SK-N-SH (cell line): Measurements from ENCODE around the gene ROBO1. TPM values are rescaled to one million over a fixed set of nuclear protein-coding genes. Genes with fewer than 3 reads are reported as not detected.

Experiments
- CTCF ChIA-PET: fragments of 300-600, 350-600 bp; formaldehyde crosslinking; extraction: SDS; loops from one replicate; lab custom pipeline; 2021; lab: Yijun Ruan, JAX
- POLR2A ChIA-PET: fragments of 350-600 bp; sonication (Branson Sonifier 250); formaldehyde crosslinking; extraction: SDS; loops from one replicate; lab custom pipeline; 2020; ENCODE audit warnings: antibody characterized with exemption, inconsistent platforms; lab: Yijun Ruan, JAX
- DNase-seq: peaks from one replicate; pipeline ENCODE4 v3.0.0; 2012
- H2AFZ ChIP-seq: fragments of 200-600 bp; sonication (generic); 2 replicates; pipeline ENCODE4 v1.8.1; 2016; ENCODE audit warnings: antibody characterized with exemption, mild to moderate bottlenecking, low read depth
- H3F3A ChIP-seq: fragments of 200-600 bp; sonication (generic); replicated peaks from 2 replicates; pipeline ENCODE3; 2016; ENCODE audit warnings: antibody characterized with exemption, mild to moderate bottlenecking; ENCODE audit not compliant: insufficient read depth
- H3K27ac ChIP-seq, 2 experiments: fragments of 200-500 bp in 1 of 2; fragments of 200-600 bp in 1 of 2; sonication (Bioruptor generic) in 1 of 2; sonication (generic), shearing (Covaris generic) in 1 of 2; 2 replicates each; pipeline versions ENCODE4 v1.5.1 to v1.6.1; 2014 to 2016; ENCODE audit warnings: low read depth in 2 of 2, inconsistent platforms in 1 of 2, low read length in 1 of 2, mild to moderate bottlenecking in 1 of 2, mixed read lengths in 1 of 2
- H3K27me3 ChIP-seq: fragments of 200-600 bp; sonication (generic), shearing (Covaris generic); 2 replicates; pipeline ENCODE4 v1.6.1; 2016; ENCODE audit warnings: mixed run types; ENCODE audit not compliant: insufficient read depth
- H3K36me3 ChIP-seq, 2 experiments: fragments of 200-500 bp in 1 of 2; fragments of 200-600 bp in 1 of 2; sonication (Bioruptor generic) in 1 of 2; sonication (generic) in 1 of 2; replicated peaks in 1 of 2; 2 replicates each; pipeline versions ENCODE3 to v1.5.1; 2014 to 2016; ENCODE audit warnings: low read length in 1 of 2, mild to moderate bottlenecking in 1 of 2; ENCODE audit not compliant: insufficient read depth in 2 of 2, control insufficient read depth in 1 of 2
- H3K4me1 ChIP-seq, 2 experiments: fragments of 200-500 bp in 1 of 2; fragments of 200-600 bp in 1 of 2; sonication (Bioruptor generic) in 1 of 2; sonication (generic), shearing (Covaris generic) in 1 of 2; 2 replicates each; pipeline versions ENCODE4 v1.5.1 to v1.6.1; 2014 to 2016; ENCODE audit warnings: low read depth in 1 of 2, low read length in 1 of 2, mixed run types in 1 of 2; ENCODE audit not compliant: insufficient read depth in 2 of 2, control insufficient read depth in 1 of 2
- H3K4me2 ChIP-seq: fragments of 200-600 bp; sonication (generic), shearing (Covaris generic); 2 replicates; pipeline ENCODE4 v1.6.1; 2017; ENCODE audit warnings: mixed run types
- H3K4me3 ChIP-seq, 2 experiments: fragments of 200-500 bp in 1 of 2; fragments of 200-600 bp in 1 of 2; sonication (Bioruptor generic) in 1 of 2; sonication (generic), shearing (Covaris generic) in 1 of 2; 2 replicates each; pipeline versions ENCODE4 v1.5.1 to v1.8.1; 2014 to 2016; ENCODE audit warnings: low read depth in 2 of 2, inconsistent platforms in 1 of 2, low read length in 1 of 2, mild to moderate bottlenecking in 1 of 2, mixed read lengths in 1 of 2, moderate library complexity in 1 of 2
- H3K79me2 ChIP-seq: fragments of 200-600 bp; sonication (generic); 2 replicates; pipeline ENCODE4 v1.8.1; 2017; ENCODE audit warnings: mild to moderate bottlenecking; ENCODE audit not compliant: insufficient read depth
- H3K9ac ChIP-seq: fragments of 200-600 bp; sonication (generic); 2 replicates; pipeline ENCODE4 v1.6.1; 2017; ENCODE audit warnings: mixed run types
- H3K9me2 ChIP-seq: fragments of 200-600 bp; sonication (generic); 2 replicates; pipeline ENCODE4 v1.6.1; 2017; ENCODE audit warnings: mixed run types
- H3K9me3 ChIP-seq: fragments of 200-600 bp; sonication (generic); 2 replicates; pipeline ENCODE4 v1.6.1; 2017; ENCODE audit warnings: mixed run types, mild to moderate bottlenecking, moderate library complexity
- H4K20me1 ChIP-seq: fragments of 200-600 bp; sonication (generic); 2 replicates; pipeline ENCODE4 v1.6.1; 2017; ENCODE audit warnings: mild to moderate bottlenecking, mixed run types; ENCODE audit not compliant: insufficient read depth
- CHD2 ChIP-seq: fragments of 150-350 bp; IDR thresholded peaks from 2 replicates; pipeline ENCODE4 v1.6.1; 2018; ENCODE audit warnings: low read length; ENCODE audit not compliant: partially characterized antibody
- ELF1 ChIP-seq: IDR thresholded peaks from 2 replicates; pipeline ENCODE4 v1.4.0; 2012
- GATA2 ChIP-seq: sonication (generic); formaldehyde crosslinking; IDR thresholded peaks from 2 replicates; pipeline ENCODE4 v1.5.0; 2020; ENCODE audit warnings: mild to moderate bottlenecking, missing genetic modification reagents
- RAD21 ChIP-seq: IDR thresholded peaks from 2 replicates; pipeline ENCODE4 v1.6.1; 2012; ENCODE audit warnings: mild to moderate bottlenecking, low read length
- RFX5 ChIP-seq: IDR thresholded peaks from 2 replicates; pipeline ENCODE4 v1.6.1; 2012; ENCODE audit warnings: mild to moderate bottlenecking, improper control_type of control experiment, low read length
- SMC3 ChIP-seq: IDR thresholded peaks from 2 replicates; pipeline ENCODE4 v1.6.1; 2012; ENCODE audit warnings: low read depth, low read length, improper control_type of control experiment
- WGBS: methylation state at CpG from one replicate; pipeline ENCODE4 v1.1.6; 2017; ENCODE audit warnings: low lambda C conversion rate; 5-methylcytosine and 5-hydroxymethylcytosine counted together
- polyA plus RNA-seq, 3 experiments: library from polyadenylated mRNA; depleted of rRNA; stranded (reverse); fragments of >200 nt; gene quantifications; 2 replicates each; pipeline ENCODE4 v1.2.3, GENCODE V29; 2012
- TF ChIP-seq, protein P1 (sequence below): IDR thresholded peaks from 2 replicates; pipeline ENCODE4; 2012
- TF ChIP-seq, protein P2 (sequence below): IDR thresholded peaks from 2 replicates; pipeline ENCODE4 v1.4.0; 2012; ENCODE audit warnings: low read depth, borderline replicate concordance
- TF ChIP-seq, protein P3 (sequence below): IDR thresholded peaks from 2 replicates; pipeline ENCODE4 v1.6.1; 2012; ENCODE audit warnings: mild to moderate bottlenecking, low read depth, low read length, moderate library complexity
- TF ChIP-seq, protein P4 (sequence below): IDR thresholded peaks from 2 replicates; pipeline ENCODE4 v1.4.0; 2012; ENCODE audit warnings: low read depth
- TF ChIP-seq, protein P5 (sequence below): fragments of 200-600 bp; sonication (generic); IDR thresholded peaks from 2 replicates; pipeline ENCODE4 v1.6.1; 2017; ENCODE audit warnings: antibody characterized with exemption, mild to moderate bottlenecking, moderate library complexity
- TF ChIP-seq, protein P6 (sequence below): fragments of 150-350 bp; IDR thresholded peaks from 2 replicates; pipeline ENCODE4 v1.6.1; 2017; ENCODE audit warnings: antibody characterized with exemption, low read length, low read depth, borderline replicate concordance

ROBO1 gene
- polyA plus RNA-seq, 1 of the 3 experiments (the other 2 are of a cell fraction), result 22.7 TPM

DNA sequence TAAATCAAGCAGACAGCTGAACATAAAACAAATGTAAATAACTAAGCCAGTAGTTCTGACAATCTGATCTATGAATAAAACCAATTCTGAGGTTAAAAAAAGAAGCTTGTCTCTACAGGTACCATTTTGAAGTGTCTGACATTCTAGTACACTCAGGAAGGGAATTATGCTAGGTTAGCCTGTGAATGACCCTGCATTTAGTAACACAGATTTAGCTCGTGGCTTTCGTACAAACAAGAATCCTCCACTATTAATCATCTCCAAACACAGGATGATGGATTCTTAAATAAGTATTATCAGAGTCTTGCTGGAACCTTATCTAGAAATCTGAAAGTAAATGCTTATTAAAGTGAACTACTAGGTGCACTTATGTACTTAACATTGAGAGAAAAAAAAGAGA, 1120.1 kb downstream of the ROBO1 start:
- H3K27me3 ChIP-seq, result no peaks in the 10 kb centered on the region
- H3K4me3 ChIP-seq, result no peak overlapping the region
- DNase-seq, result no peak
- H2AFZ ChIP-seq, result no peak overlapping the region
- 21% methylated on average over 2 of the region's 2 CpGs for WGBS
- peaks cover 5% of the 10 kb centered on the region for H3F3A ChIP-seq
- TF ChIP-seq, protein P1, sequence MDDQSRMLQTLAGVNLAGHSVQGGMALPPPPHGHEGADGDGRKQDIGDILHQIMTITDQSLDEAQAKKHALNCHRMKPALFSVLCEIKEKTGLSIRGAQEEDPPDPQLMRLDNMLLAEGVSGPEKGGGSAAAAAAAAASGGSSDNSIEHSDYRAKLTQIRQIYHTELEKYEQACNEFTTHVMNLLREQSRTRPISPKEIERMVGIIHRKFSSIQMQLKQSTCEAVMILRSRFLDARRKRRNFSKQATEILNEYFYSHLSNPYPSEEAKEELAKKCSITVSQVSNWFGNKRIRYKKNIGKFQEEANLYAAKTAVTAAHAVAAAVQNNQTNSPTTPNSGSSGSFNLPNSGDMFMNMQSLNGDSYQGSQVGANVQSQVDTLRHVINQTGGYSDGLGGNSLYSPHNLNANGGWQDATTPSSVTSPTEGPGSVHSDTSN, result peak; percentile 15; the same call in 1 of the 2 replicates
- TF ChIP-seq CHD2 (no peak), ELF1 (no peak), RAD21 (no peak), RFX5 (no peak)
- TF ChIP-seq, protein P2, sequence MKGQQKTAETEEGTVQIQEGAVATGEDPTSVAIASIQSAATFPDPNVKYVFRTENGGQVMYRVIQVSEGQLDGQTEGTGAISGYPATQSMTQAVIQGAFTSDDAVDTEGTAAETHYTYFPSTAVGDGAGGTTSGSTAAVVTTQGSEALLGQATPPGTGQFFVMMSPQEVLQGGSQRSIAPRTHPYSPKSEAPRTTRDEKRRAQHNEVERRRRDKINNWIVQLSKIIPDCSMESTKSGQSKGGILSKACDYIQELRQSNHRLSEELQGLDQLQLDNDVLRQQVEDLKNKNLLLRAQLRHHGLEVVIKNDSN, result no peak
- TF ChIP-seq, protein P3, sequence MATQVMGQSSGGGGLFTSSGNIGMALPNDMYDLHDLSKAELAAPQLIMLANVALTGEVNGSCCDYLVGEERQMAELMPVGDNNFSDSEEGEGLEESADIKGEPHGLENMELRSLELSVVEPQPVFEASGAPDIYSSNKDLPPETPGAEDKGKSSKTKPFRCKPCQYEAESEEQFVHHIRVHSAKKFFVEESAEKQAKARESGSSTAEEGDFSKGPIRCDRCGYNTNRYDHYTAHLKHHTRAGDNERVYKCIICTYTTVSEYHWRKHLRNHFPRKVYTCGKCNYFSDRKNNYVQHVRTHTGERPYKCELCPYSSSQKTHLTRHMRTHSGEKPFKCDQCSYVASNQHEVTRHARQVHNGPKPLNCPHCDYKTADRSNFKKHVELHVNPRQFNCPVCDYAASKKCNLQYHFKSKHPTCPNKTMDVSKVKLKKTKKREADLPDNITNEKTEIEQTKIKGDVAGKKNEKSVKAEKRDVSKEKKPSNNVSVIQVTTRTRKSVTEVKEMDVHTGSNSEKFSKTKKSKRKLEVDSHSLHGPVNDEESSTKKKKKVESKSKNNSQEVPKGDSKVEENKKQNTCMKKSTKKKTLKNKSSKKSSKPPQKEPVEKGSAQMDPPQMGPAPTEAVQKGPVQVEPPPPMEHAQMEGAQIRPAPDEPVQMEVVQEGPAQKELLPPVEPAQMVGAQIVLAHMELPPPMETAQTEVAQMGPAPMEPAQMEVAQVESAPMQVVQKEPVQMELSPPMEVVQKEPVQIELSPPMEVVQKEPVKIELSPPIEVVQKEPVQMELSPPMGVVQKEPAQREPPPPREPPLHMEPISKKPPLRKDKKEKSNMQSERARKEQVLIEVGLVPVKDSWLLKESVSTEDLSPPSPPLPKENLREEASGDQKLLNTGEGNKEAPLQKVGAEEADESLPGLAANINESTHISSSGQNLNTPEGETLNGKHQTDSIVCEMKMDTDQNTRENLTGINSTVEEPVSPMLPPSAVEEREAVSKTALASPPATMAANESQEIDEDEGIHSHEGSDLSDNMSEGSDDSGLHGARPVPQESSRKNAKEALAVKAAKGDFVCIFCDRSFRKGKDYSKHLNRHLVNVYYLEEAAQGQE, result no peak
- TF ChIP-seq, protein P4, sequence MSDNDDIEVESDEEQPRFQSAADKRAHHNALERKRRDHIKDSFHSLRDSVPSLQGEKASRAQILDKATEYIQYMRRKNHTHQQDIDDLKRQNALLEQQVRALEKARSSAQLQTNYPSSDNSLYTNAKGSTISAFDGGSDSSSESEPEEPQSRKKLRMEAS, result no peak
- no peaks in the 10 kb centered on the region for H3K4me1 ChIP-seq
- H3K4me2 ChIP-seq, result no peak overlapping the region
- POLR2A ChIA-PET, result no interaction called here
- no peaks in the 10 kb centered on the region for H3K9me2 ChIP-seq
- no peak overlapping the region for H3K9ac ChIP-seq
- no peaks in the 10 kb centered on the region for H3K9me3 ChIP-seq
- no peaks in the 10 kb centered on the region for H3K79me2 ChIP-seq
- H4K20me1 ChIP-seq, result no peaks in the 10 kb centered on the region
- CTCF ChIA-PET, result interaction anchor here (0.8 to 4.3 kb wide), 6 partner anchors 9 to 1299 kb away, joined by 3 to 32 read pairs (median 5); no protein-coding TSS in a partner anchor
- H3K27ac ChIP-seq, result no peak overlapping the region
- peaks cover 0 to 3% of the 10 kb centered on the region in 2 experiments for H3K36me3 ChIP-seq

DNA sequence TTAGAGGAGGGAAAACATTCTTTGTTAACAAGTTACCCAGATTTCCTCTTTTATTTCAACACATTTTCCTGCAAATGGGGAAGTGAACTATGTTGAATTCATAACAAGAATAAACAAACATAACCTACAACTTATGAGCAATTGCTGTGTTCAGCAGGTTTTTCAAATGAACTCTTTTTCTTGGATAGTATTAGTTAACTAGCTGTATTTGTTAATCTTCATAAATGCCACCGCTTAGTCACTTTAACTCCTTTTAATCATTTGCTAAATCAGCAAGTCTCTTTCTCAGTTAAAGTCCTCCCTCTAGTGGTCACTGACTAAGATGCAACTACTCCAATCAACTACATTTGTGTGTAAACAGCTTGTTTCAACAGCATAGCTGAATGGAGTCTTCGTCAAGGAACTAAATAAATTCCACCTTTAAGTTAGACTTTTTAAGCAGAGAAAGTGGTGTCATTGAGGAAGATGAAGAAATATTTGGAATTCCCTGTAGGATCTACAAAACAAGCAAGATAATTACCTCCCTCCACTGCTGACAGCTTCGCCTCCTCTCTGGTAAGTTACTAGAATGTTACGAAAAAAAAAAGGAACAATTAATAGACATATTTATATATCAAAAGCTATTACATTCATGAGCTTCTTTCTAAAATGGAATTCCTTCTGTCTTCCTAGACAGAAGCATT, 1122.0 kb downstream of the ROBO1 start:
- H3K9ac ChIP-seq, result no peak overlapping the region
- no peak overlapping the region; a peak in 1 of 4 replicates for H3K4me3 ChIP-seq
- CTCF ChIA-PET, result interaction anchor here (0.5 to 4.3 kb wide), 63 partner anchors 10 to 1966 kb away, joined by 3 to 32 read pairs (median 4); no protein-coding TSS in a partner anchor
- H4K20me1 ChIP-seq, result no peaks in the 10 kb centered on the region
- no peaks in the 10 kb centered on the region for H3K9me2 ChIP-seq
- DNase-seq, result peak; percentile 36
- no peak overlapping the region for H3K27ac ChIP-seq
- 55% methylated on average over 4 of the region's 4 CpGs for WGBS
- POLR2A ChIA-PET, result no interaction called here
- H3K9me3 ChIP-seq, result no peaks in the 10 kb centered on the region
- TF ChIP-seq, protein P5, sequence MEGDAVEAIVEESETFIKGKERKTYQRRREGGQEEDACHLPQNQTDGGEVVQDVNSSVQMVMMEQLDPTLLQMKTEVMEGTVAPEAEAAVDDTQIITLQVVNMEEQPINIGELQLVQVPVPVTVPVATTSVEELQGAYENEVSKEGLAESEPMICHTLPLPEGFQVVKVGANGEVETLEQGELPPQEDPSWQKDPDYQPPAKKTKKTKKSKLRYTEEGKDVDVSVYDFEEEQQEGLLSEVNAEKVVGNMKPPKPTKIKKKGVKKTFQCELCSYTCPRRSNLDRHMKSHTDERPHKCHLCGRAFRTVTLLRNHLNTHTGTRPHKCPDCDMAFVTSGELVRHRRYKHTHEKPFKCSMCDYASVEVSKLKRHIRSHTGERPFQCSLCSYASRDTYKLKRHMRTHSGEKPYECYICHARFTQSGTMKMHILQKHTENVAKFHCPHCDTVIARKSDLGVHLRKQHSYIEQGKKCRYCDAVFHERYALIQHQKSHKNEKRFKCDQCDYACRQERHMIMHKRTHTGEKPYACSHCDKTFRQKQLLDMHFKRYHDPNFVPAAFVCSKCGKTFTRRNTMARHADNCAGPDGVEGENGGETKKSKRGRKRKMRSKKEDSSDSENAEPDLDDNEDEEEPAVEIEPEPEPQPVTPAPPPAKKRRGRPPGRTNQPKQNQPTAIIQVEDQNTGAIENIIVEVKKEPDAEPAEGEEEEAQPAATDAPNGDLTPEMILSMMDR, result peak; percentile 94
- TF ChIP-seq GATA2 (CRISPR knock-in tag) (peak; percentile 70), RAD21 (peak; percentile 93), SMC3 (peak; percentile 68)
- TF ChIP-seq, protein P6, sequence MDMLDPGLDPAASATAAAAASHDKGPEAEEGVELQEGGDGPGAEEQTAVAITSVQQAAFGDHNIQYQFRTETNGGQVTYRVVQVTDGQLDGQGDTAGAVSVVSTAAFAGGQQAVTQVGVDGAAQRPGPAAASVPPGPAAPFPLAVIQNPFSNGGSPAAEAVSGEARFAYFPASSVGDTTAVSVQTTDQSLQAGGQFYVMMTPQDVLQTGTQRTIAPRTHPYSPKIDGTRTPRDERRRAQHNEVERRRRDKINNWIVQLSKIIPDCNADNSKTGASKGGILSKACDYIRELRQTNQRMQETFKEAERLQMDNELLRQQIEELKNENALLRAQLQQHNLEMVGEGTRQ, result no peak
- TF ChIP-seq, protein P1, result no peak
- no peaks in the 10 kb centered on the region for H3K4me1 ChIP-seq
- no peak overlapping the region for H3K4me2 ChIP-seq
- no peaks in the 10 kb centered on the region for H3K79me2 ChIP-seq
- peaks cover 0 to 3% of the 10 kb centered on the region in 2 experiments for H3K36me3 ChIP-seq
- peaks cover 5% of the 10 kb centered on the region for H3F3A ChIP-seq
- no peaks in the 10 kb centered on the region for H3K27me3 ChIP-seq
- no peak overlapping the region for H2AFZ ChIP-seq
